Epithelial cell of proximal tubule (primary cell): Measurements from ENCODE around the gene ZNRD2. TPM values are rescaled to one million over a fixed set of nuclear protein-coding genes. Genes with fewer than 3 reads are reported as not detected.

Source experiments
- DNase-seq: peaks from one replicate; pipeline ENCODE4 v3.0.0-alpha.2; 2011; ENCODE audit warnings: low read depth
- H3K4me3 ChIP-seq: 2 replicates; pipeline ENCODE4 v1.5.1; 2011; ENCODE audit warnings: low read depth, mild to moderate bottlenecking, low read length
- total RNA-seq: library from RNA; depleted of rRNA; stranded (reverse); fragments of >200 nt; gene quantifications from 2 replicates; pipeline ENCODE4 v1.2.3, GENCODE V29; 2015
- TF ChIP-seq, protein P1 (sequence below): conservative IDR thresholded peaks from 2 replicates; pipeline ENCODE4 v1.5.1; 2012; ENCODE audit warnings: low read depth, mild to moderate bottlenecking, low read length

The ZNRD2 gene
- total RNA-seq, 1 donor from 2014 or later, result 72.0 TPM

DNA sequence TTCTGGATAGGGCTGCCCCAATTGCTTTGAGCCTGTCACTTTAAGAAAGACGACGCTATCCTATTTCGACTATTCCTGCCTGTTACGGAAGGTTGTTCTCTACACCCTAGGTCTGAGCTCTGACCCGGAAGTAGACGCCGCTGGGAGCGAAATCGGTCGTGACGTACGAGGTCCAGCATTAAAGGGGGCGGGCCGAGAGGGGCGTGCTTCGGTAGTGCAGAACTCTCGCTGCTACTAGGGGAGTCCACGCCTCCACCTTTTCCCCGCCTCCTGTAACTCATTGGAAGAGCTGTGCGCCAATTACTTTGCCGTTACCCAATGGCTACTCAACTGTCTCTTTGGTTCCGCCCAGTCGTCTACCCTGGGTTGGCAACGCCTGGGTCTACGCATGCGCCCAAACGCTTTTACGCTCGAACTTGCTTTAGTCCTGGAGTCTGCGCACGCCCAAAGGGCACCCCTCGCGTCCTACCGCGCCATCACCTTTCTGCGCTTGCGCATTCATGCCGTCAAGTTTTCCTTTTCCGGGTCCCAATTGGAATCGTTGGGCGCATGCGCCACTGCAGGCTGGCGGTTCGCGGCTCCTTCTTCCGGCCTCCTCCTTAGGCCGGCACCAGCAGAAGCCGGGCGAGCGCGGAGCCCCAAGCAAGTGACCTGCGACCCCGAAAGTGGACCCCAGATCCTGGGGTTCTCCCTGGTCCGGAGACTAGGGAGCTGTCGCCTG, 45.1 kb downstream of the ZNRD2 start, which contains the start of gene PCNX3:
Gene PCNX3 (plus strand): TSS at position 548 of the 721 bp plus-strand sequence. CDS start 536 bp downstream, outside the sequence.
- H3K4me3 ChIP-seq, result peak within 1 kb of the TSS; percentile 91
- DNase-seq, result peak; percentile 98
- TF ChIP-seq, protein P1, sequence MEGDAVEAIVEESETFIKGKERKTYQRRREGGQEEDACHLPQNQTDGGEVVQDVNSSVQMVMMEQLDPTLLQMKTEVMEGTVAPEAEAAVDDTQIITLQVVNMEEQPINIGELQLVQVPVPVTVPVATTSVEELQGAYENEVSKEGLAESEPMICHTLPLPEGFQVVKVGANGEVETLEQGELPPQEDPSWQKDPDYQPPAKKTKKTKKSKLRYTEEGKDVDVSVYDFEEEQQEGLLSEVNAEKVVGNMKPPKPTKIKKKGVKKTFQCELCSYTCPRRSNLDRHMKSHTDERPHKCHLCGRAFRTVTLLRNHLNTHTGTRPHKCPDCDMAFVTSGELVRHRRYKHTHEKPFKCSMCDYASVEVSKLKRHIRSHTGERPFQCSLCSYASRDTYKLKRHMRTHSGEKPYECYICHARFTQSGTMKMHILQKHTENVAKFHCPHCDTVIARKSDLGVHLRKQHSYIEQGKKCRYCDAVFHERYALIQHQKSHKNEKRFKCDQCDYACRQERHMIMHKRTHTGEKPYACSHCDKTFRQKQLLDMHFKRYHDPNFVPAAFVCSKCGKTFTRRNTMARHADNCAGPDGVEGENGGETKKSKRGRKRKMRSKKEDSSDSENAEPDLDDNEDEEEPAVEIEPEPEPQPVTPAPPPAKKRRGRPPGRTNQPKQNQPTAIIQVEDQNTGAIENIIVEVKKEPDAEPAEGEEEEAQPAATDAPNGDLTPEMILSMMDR, result no peak

DNA sequence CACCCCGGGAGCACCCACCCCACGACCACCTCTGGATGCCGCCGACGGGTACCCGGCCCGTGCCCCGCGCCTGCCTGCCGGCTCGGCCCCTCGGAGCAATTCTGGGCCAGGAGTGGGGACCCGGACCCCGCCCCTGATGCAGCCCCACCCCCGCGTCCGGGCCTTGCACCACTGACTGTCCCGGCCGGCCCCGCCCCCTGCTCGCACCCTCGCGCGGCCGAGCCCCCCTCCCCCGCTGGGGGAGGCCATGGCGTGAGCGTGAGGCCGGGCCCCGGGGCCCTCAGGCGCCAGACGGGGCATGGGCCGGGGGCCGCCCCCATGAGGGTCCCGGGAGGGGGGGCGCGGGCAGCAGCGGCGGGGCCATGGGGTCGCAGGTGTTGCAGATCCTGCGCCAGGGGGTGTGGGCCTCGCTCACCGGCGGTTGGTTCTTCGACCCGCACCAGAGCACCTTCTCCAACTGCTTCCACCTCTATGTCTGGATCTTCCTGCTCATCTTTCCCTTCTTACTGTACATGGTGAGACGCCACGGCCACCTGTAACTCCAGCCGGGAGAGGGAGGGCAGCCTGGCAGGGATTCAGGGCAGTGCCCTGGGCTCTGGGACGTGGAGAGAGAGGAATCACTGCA, 45.8 kb downstream of the ZNRD2 start:
- peak overlapping the region; percentile 91 for H3K4me3 ChIP-seq
- TF ChIP-seq, protein P1, result no peak
- no peak for DNase-seq

DNA sequence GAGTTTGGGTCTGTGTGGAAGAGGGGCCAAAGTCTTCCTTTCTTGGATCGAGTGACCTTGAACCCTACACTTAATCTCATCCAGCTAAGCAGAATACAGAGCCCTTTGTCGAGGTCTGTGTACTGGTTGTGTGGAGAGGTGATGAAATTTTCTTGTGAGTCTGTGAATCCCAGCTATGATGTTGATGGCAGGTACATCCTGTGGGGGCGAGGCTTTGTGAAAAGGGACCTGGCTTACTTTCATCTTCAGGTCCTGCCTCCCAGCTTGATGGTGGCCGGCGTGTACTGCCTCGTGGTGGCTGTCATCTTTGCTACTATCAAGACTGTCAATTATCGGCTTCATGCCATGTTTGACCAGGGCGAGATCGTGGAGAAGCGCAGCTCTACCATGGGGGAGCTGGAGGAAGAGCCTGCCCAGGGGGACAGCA, 46.3 kb downstream of the ZNRD2 start:
- peak overlapping the region; percentile 91 for H3K4me3 ChIP-seq
- TF ChIP-seq, protein P1, result no peak
- DNase-seq, result no peak

DNA sequence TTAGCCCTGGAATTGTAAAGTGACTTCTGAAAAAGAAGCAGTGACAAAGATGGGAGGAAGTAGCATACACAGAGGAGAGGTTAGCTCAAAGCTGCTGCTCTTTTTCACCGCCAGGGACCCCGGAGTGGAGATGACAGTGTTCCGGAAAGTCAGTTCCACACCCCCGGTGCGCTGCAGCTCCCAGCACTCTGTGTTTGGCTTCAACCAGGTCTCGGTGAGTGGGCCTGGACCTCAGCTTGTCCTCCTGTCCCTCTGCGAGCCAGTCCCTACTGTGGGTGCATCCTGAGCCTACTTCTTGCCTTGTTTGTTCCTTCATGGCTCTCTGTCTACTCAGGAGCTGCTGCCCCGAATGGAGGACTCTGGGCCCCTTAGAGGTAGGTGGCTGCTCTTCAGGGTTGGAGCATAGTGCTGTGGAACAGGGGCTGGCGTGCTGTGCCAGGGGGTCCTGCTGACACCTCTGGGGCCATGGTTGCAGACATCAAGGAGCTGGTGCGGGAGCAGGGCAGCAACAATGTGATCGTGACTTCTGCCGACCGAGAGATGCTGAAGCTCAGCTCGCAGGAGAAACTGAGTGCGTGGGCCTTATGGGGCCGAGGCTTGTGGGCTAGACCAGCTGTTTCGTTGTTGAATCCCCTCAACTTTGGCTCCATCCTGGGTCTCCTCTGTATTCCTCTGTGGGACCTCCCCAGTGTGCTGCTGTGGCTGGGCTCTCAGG, 47.0 kb downstream of the ZNRD2 start:
- TF ChIP-seq, protein P1, result no peak
- DNase-seq, result no peak
- H3K4me3 ChIP-seq, result peak overlapping the region; percentile 91

DNA sequence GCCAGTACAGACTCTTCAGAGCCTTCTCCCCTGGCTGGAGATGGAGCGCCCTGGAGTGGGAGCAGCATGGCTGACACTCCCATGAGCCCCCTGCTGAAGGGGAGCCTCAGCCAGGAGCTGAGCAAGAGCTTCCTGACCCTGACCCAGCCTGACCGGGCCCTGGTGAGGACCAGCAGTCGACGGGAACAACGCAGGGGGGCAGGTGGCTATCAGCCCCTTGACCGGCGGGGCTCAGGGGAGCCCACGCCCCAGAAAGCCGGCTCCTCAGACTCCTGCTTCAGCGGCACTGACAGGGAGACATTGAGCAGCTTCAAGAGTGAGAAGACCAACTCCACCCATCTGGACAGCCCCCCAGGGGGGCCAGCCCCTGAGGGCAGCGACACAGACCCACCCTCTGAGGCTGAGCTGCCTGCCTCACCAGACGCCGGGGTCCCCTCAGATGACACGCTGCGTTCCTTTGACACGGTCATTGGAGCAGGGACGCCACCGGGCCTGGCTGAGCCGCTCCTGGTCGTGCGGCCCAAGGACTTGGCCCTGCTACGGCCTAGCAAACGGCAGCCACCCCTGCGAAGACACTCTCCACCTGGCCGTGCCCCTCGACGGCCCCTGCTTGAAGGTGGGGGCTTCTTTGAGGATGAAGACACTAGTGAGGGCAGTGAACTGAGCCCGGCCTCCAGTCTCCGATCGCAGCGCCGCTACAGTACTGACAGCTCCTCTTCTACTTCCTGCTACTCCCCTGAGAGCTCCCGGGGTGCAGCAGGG, 47.9 kb downstream of the ZNRD2 start:
- TF ChIP-seq, protein P1, result no peak
- DNase-seq, result no peak
- no peak overlapping the region for H3K4me3 ChIP-seq

DNA sequence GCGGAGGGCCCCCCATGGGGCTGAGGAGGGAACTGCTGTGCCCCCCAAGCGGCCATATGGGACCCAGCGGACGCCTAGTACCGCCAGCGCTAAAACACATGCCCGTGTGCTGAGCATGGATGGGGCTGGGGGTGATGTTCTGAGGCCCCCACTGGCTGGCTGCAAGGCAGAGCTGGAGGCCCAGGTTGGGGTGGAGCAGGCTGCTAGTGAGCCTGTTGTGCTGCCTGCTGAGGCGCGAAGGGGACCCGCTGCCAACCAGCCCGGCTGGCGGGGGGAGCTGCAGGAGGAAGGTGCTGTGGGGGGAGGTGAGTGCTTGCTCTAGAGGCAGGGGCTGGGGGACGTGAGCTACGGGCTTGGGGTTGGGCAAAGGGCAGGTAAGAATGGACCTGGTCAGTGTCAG, 48.5 kb downstream of the ZNRD2 start:
- TF ChIP-seq, protein P1, result no peak
- no peak overlapping the region for H3K4me3 ChIP-seq
- no peak for DNase-seq
